H1 (cell line): ENCODE measurements around the gene ZFTA. TPM values are rescaled to one million over a fixed set of nuclear protein-coding genes. Genes with fewer than 3 reads are reported as not detected.
A peak's percentile ranks its signal among the peaks of the same experiment; 100 is the strongest.

Source experiments
- BACH1 ChIP-seq: IDR thresholded peaks from 2 replicates; pipeline ENCODE4 v1.6.1; 2012; ENCODE audit warnings: low read length, improper control_type of control experiment
- BRCA1 ChIP-seq: IDR thresholded peaks from 2 replicates; pipeline ENCODE4 v1.6.1; 2012; ENCODE audit warnings: low read depth, low read length, improper control_type of control experiment
- CBX8 ChIP-seq: fragments of 300-800, 300-1000 bp; sonication (generic); IDR thresholded peaks from 2 replicates; pipeline ENCODE4 v1.7.1; 2016; ENCODE audit warnings: low read depth, low read length, borderline replicate concordance
- CEBPB ChIP-seq: IDR thresholded peaks from 2 replicates; pipeline ENCODE4 v1.6.1; 2012; ENCODE audit warnings: low read depth, low read length
- CTBP2 ChIP-seq: IDR thresholded peaks from 2 replicates; pipeline ENCODE4 v1.7.0; 2011; ENCODE audit warnings: borderline replicate concordance, mild to moderate bottlenecking, moderate library complexity, mixed read lengths, low read length; ENCODE audit not compliant: insufficient read depth, insufficient read length
- FOSL1 ChIP-seq: IDR thresholded peaks from 2 replicates; pipeline ENCODE4 v1.6.1; 2011; ENCODE audit warnings: mild to moderate bottlenecking, low read depth, low read length, moderate library complexity; ENCODE audit not compliant: insufficient read depth
- JUN ChIP-seq: IDR thresholded peaks from 2 replicates; pipeline ENCODE4 v1.6.1; 2011; ENCODE audit warnings: low read depth, mild to moderate bottlenecking, improper control_type of control experiment, low read length
- KDM4A ChIP-seq: IDR thresholded peaks from one replicate; pipeline ENCODE4 v1.7.1; 2012; ENCODE audit warnings: low read depth, mild to moderate bottlenecking, moderate library complexity, low read length, inconsistent platforms; ENCODE audit not compliant: severe bottlenecking
- MAFK ChIP-seq: IDR thresholded peaks from 2 replicates; pipeline ENCODE4 v1.6.1; 2012; ENCODE audit warnings: low read depth, mild to moderate bottlenecking, improper control_type of control experiment, low read length
- NANOG ChIP-seq: IDR thresholded peaks from 2 replicates; pipeline ENCODE4 v1.6.1; 2011; ENCODE audit warnings: low read length, low read depth, mild to moderate bottlenecking, inconsistent platforms; ENCODE audit not compliant: insufficient read depth, poor library complexity, severe bottlenecking
- RNF2 ChIP-seq: fragments of 200-900, 300-1000 bp; sonication (generic); IDR thresholded peaks from 2 replicates; pipeline ENCODE4 v1.7.1; 2016; ENCODE audit warnings: borderline replicate concordance, low read depth, mild to moderate bottlenecking, antibody characterized with exemption, low read length; ENCODE audit not compliant: poor library complexity, severe bottlenecking; ENCODE audit errors: missing control alignments
- RXRA ChIP-seq: IDR thresholded peaks from 2 replicates; pipeline ENCODE4 v1.6.1; 2011; ENCODE audit warnings: low read depth, mild to moderate bottlenecking, low read length, moderate library complexity; ENCODE audit not compliant: insufficient read depth
- SAP30 ChIP-seq: fragments of 300-600 bp; sonication (generic); IDR thresholded peaks from 2 replicates; pipeline ENCODE4 v1.7.1; 2012; ENCODE audit warnings: low read length, moderate library complexity, mild to moderate bottlenecking, inconsistent platforms; ENCODE audit not compliant: insufficient read depth, insufficient replicate concordance
- SIX5 ChIP-seq: IDR thresholded peaks from 2 replicates; pipeline ENCODE4 v1.6.1; 2011; ENCODE audit warnings: mild to moderate bottlenecking, low read depth, low read length
- SP4 ChIP-seq: IDR thresholded peaks from 2 replicates; pipeline ENCODE4 v1.6.1; 2012; ENCODE audit warnings: low read length, inconsistent platforms
- TAF1 ChIP-seq: IDR thresholded peaks from 2 replicates; pipeline ENCODE4 v1.6.1; 2011; ENCODE audit warnings: mild to moderate bottlenecking, low read depth, low read length
- TEAD4 ChIP-seq: IDR thresholded peaks from 2 replicates; pipeline ENCODE4 v1.6.1; 2012; ENCODE audit warnings: low read depth, low read length, inconsistent platforms, mixed read lengths
- polyA plus RNA-seq, 7 experiments: library from polyadenylated mRNA; depleted of rRNA in 3 of 7; stranded (reverse) in 5 of 7; unstranded in 2 of 7; fragments of >200 nt in 5 of 7; fragments of 200-250 nt in 2 of 7; gene quantifications; 1 replicate in 5 of 7; 2 replicates in 1 of 7; 4 replicates in 1 of 7; pipeline versions ENCODE4 v1.2.1 to v1.2.3, GENCODE V29; 2011 to 2013; ENCODE audit warnings: missing spikeins in 2 of 7, mixed read lengths in 2 of 7
- total RNA-seq: library from RNA; stranded (reverse); fragmentation: NEBNext Ultra II Directional; extraction: Animal tissue kit (Norgen Biotek cat#: 25700); gene quantifications from 2 replicates; pipeline ENCODE4 v1.2.1, GENCODE V29; 2021
- TF ChIP-seq, protein P1 (sequence below): IDR thresholded peaks from 2 replicates; pipeline ENCODE4 v1.6.1; 2012; ENCODE audit warnings: inconsistent platforms
- TF ChIP-seq, protein P2 (sequence below), 3 experiments: IDR thresholded peaks; 1 replicate in 2 of 3; 2 replicates in 1 of 3; pipeline versions ENCODE4 v1.5.1 to v1.6.1; 2011; ENCODE audit warnings: low read length in 3 of 3, mild to moderate bottlenecking in 3 of 3, inconsistent platforms in 2 of 3, low read depth in 1 of 3, moderate library complexity in 1 of 3; ENCODE audit not compliant: insufficient read depth in 1 of 3; ENCODE audit errors: control extremely low read depth in 1 of 3
- TF ChIP-seq, protein P3 (sequence below): IDR thresholded peaks from 2 replicates; pipeline ENCODE4 v1.6.1; 2012; ENCODE audit warnings: inconsistent platforms

The ZFTA gene
- total and polyA plus RNA-seq, 2 of the 8 experiments (the other 6 are each of a cell fraction or from before 2014, with no cell fraction given), result 9.5 to 34.0 TPM

DNA sequence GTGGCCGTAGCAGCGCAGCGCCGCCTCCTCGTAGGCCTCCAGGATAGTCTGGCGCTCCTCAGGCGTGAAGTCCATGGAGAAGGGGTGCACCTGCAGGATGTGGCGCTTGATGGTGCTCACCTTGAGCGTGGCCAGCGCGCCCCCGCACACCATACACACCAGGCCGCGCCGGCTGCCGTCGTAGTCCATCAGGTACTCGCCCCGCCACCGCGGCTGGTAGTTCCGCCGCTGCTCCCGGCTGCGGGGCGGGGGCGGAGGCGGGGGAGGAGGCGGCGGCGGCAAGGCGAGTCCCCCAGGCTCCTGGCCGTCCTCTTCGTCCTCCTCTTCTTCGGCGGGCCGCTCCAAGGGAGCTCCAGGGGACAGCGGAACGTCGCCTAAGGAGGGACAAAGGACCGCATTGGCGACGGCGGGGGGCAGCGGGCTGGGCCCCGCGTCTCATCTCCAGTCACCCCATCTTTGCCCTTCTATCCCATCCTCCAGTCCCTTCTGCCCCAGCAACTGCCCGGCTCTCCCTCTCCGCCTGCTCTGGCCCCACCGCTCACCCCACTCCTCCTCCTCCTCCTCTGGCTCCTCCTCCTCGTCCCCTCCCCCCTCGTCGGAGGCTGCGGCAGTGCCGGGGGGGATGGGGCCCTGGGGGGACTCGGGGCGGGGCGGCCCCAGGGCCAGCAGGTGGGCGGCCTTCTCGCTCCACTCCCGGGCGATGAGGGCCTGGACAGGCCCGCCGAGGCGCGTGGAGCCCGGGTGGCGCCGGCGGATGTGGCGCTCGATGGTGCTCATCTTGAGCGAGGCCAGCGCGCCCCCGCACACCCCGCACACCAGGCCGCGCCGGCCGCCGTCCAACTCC, 4.9 kb downstream of the ZFTA start (continued):
- no peak for TF ChIP-seq RNF2
- no peak for TF ChIP-seq FOSL1
- TF ChIP-seq BACH1, result no peak
- TF ChIP-seq NANOG, result no peak
- TF ChIP-seq BRCA1, result no peak
- TF ChIP-seq SAP30, result no peak
- no peak for TF ChIP-seq RXRA
- TF ChIP-seq TAF1, result peak; percentile 91
- TF ChIP-seq CTBP2, result peak; percentile 5
- TF ChIP-seq CEBPB, result no peak
- TF ChIP-seq, protein P1, sequence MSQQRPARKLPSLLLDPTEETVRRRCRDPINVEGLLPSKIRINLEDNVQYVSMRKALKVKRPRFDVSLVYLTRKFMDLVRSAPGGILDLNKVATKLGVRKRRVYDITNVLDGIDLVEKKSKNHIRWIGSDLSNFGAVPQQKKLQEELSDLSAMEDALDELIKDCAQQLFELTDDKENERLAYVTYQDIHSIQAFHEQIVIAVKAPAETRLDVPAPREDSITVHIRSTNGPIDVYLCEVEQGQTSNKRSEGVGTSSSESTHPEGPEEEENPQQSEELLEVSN, result 0 out of 2 replicates have a peak, but pooled peaks have one; percentile 37
- no peak for TF ChIP-seq SIX5
- no peak for TF ChIP-seq JUN
- no peak for TF ChIP-seq SP4
- TF ChIP-seq TEAD4, result no peak
- TF ChIP-seq, protein P2, sequence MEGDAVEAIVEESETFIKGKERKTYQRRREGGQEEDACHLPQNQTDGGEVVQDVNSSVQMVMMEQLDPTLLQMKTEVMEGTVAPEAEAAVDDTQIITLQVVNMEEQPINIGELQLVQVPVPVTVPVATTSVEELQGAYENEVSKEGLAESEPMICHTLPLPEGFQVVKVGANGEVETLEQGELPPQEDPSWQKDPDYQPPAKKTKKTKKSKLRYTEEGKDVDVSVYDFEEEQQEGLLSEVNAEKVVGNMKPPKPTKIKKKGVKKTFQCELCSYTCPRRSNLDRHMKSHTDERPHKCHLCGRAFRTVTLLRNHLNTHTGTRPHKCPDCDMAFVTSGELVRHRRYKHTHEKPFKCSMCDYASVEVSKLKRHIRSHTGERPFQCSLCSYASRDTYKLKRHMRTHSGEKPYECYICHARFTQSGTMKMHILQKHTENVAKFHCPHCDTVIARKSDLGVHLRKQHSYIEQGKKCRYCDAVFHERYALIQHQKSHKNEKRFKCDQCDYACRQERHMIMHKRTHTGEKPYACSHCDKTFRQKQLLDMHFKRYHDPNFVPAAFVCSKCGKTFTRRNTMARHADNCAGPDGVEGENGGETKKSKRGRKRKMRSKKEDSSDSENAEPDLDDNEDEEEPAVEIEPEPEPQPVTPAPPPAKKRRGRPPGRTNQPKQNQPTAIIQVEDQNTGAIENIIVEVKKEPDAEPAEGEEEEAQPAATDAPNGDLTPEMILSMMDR (IDR thresholded peaks at IDR 0.05; ENCODE audit: control extremely low read depth in 1 of 3, insufficient read depth in 1 of 3, low read depth in 1 of 3, low read length in 3 of 3), result no peak
- no peak for TF ChIP-seq MAFK
- no peak for TF ChIP-seq CBX8
- peak; percentile 18 for TF ChIP-seq KDM4A
- TF ChIP-seq, protein P3, sequence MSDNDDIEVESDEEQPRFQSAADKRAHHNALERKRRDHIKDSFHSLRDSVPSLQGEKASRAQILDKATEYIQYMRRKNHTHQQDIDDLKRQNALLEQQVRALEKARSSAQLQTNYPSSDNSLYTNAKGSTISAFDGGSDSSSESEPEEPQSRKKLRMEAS, result no peak; the same call in 1 of the 2 replicates
